Neutrophil (primary cell): ENCODE measurements around the gene ATOH8.

Experiments
- H3K27ac ChIP-seq: fragments of 200-600 bp; sonication (generic); 2 replicates; pipeline ENCODE4 v1.5.1; 2016; ENCODE audit warnings: mild to moderate bottlenecking, moderate library complexity
- H3K27me3 ChIP-seq: fragments of 200-600 bp; sonication (generic); 2 replicates; pipeline ENCODE4 v1.6.0; 2016; ENCODE audit warnings: mild to moderate bottlenecking
- H3K36me3 ChIP-seq: fragments of 200-600 bp; sonication (generic); 2 replicates; pipeline ENCODE4 v1.5.1; 2017
- H3K4me1 ChIP-seq, 2 experiments: fragments of 200-600 bp in 1 of 2; sonication (generic) in 1 of 2; 1 replicate in 1 of 2; 2 replicates in 1 of 2; pipeline versions ENCODE4 v1.5.1 to v1.6.1; 2013 to 2016; ENCODE audit warnings: low read depth in 1 of 2, low read length in 1 of 2, mild to moderate bottlenecking in 1 of 2, moderate library complexity in 1 of 2; ENCODE audit not compliant: control insufficient read depth in 1 of 2, insufficient read depth in 1 of 2
- H3K4me3 ChIP-seq, 2 experiments: fragments of 200-600 bp in 1 of 2; sonication (generic) in 1 of 2; 1 replicate in 1 of 2; 2 replicates in 1 of 2; pipeline ENCODE4 v1.5.1; 2013 to 2016; ENCODE audit warnings: low read depth in 1 of 2, low read length in 1 of 2, mild to moderate bottlenecking in 1 of 2, moderate library complexity in 1 of 2
- H3K9me3 ChIP-seq: fragments of 200-600 bp; sonication (generic); 2 replicates; pipeline ENCODE4 v1.5.1; 2016
- CTCF ChIP-seq: fragments of 200-600 bp; sonication (generic); IDR thresholded peaks from 2 replicates; pipeline ENCODE4 v1.5.1; 2016; ENCODE audit warnings: antibody characterized with exemption

Gene ATOH8

DNA sequence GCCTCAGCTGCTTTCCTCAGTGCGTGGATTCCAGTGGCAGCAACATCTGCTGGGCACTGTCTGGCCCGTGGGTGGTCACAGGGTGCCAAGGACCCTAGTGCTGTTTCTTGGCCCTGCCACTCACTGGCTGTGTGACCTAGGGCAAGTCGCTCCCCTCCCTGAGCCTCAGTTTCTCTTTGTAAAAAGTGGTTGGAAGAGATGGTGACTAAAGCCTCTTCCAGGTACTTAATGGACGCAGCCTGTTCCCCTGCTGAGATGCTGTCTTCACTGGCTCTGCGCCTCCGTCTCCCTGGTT, 42.2 kb downstream of the ATOH8 start:
- H3K36me3 ChIP-seq = no peaks in the 10 kb centered on the region
- no peak overlapping the region for H3K27ac ChIP-seq
- no peaks in the 10 kb centered on the region for H3K9me3 ChIP-seq
- no peaks in the 10 kb centered on the region for H3K27me3 ChIP-seq
- TF ChIP-seq CTCF = no peak
- H3K4me3 ChIP-seq = no peak overlapping the region
- H3K4me1 ChIP-seq = peaks cover 2 to 3% of the 10 kb centered on the region in 2 experiments

DNA sequence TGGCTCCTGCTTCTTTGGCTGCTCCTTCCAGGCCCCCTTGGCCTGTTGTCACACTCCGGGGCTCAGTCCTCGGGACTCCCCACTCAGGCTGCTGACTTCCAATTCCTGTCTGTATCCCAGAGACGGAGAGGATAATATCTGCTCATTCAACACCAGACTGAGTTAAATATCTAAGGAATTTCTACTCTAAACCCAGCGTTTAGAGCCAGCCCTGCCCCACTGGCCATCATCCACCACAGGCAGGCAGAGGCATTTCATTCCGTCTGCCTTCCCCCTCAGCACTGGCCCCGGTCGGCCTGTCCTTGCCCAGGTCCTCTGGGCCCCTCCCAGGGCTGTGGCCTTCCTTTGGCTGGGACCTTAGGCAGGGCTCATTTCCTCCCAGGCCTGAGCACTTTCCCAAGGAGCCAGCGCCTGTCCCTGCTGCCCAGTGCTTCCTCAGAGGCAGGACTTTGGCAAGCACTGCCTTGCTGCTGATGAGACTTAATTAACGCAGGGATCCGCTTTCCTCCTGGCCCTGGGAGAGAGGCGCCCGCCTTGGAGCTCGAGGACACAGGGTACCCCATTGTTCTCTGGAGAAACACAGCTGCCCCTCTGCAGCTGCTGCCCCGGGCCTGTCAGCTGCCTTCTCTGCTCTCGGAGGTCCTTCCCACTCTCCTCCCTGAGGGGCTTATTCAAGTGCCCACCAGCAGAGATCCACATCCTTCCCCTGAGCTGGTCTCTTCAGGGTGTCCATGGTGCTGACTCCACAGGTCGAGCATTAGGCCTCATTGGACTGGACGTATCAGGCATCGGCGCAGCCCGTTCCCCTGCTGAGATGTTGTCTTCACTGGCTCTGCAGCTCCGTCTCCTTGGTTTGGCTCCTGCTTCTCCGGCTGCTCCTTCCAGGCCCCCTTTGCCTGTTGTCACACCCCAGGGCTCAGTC, 42.8 kb downstream of the ATOH8 start:
- Histone ChIP-seq H3K27ac (no peak overlapping the region), H3K36me3 (no peaks in the 10 kb centered on the region), H3K9me3 (no peaks in the 10 kb centered on the region), H3K4me3 (no peak overlapping the region), H3K4me1 (no peaks in the 10 kb centered on the region), H3K27me3 (no peaks in the 10 kb centered on the region)
- TF ChIP-seq CTCF = no peak

DNA sequence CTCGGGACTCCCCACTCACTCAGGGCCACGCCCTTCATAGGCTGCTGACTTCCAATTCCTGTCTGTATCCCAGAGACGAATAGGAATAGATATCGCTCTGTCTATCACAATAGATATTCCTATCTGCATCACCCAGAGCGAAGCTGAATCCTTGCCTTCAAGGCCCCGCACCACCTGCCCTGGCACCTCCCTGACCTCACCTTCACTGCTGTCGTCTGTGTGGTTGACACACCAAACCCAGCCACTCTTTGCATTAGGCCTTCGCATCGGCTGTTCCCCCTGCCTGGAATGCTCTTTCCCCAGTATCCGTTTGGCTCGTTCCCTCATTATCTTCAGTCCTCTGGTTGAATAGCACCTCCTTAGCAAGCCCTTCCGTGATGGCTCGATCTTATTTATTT, 43.5 kb downstream of the ATOH8 start:
- Histone ChIP-seq H3K4me1 (no peaks in the 10 kb centered on the region), H3K4me3 (no peak overlapping the region), H3K27ac (no peak overlapping the region), H3K9me3 (no peaks in the 10 kb centered on the region), H3K27me3 (no peaks in the 10 kb centered on the region), H3K36me3 (no peaks in the 10 kb centered on the region)
- no peak for TF ChIP-seq CTCF

DNA sequence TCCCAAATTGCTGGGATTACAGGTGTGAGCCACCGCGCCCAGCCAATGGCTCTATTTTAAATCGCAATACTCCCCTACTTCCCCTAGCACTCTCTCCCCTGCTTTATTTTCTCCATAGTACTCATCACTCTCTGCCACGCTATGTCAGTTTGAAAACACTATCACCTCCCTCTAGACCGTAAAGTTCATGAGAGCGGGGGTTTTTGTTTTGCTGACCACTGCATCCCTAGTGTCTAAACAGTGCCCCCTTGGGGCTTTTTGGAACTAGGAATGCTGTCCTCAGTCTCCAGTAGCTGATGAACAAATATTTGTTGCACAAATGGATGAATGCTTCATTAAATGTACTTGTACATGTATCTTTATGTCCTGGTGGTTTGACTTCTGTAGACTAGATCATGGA, 44.1 kb downstream of the ATOH8 start:
- no peak overlapping the region for H3K27ac ChIP-seq
- no peaks in the 10 kb centered on the region for H3K36me3 ChIP-seq
- no peaks in the 10 kb centered on the region for H3K27me3 ChIP-seq
- no peaks in the 10 kb centered on the region for H3K9me3 ChIP-seq
- no peaks in the 10 kb centered on the region for H3K4me1 ChIP-seq
- no peak overlapping the region for H3K4me3 ChIP-seq
- no peak for TF ChIP-seq CTCF

- no peaks in the 10 kb centered on the region for H3K36me3 ChIP-seq
- no peak for TF ChIP-seq CTCF
- no peak overlapping the region for H3K4me3 ChIP-seq
- no peaks in the 10 kb centered on the region for H3K9me3 ChIP-seq
- H3K4me1 ChIP-seq = peaks cover 1% of the 10 kb centered on the region in 2 experiments
- H3K27me3 ChIP-seq = no peaks in the 10 kb centered on the region
- H3K27ac ChIP-seq = no peak overlapping the region
Measured at GRCh38 chr2:85799215-85799956, 45.6 kb downstream of the ATOH8 start.
